LoVo (cell line): Measurements from ENCODE around the gene NPIPA7.
"Not testable (repeated sequence)": the region's sequence is repeated elsewhere in the genome, so short reads cannot be mapped to it uniquely, and the experiment has no call there.

Source experiments
- DNase-seq: peaks from one replicate; pipeline ENCODE4 v3.0.0-alpha.2; 2016; ENCODE audit warnings: low spot score

NPIPA7 gene

GRCh38 chr16:16420515-16420914 is 41.6 kb downstream of the NPIPA7 start:
- DNase-seq, result not testable (repeated sequence)

- not testable (repeated sequence) for DNase-seq
These were observed 46.2 kb downstream of the NPIPA7 start for GRCh38 chr16:16425146-16425545.

- not testable (repeated sequence) for DNase-seq
These were observed 52.2 kb downstream of the NPIPA7 start for GRCh38 chr16:16431135-16431534.

- DNase-seq, result not testable (repeated sequence)
These were observed 55.8 kb downstream of the NPIPA7 start for GRCh38 chr16:16434711-16435110.

DNA sequence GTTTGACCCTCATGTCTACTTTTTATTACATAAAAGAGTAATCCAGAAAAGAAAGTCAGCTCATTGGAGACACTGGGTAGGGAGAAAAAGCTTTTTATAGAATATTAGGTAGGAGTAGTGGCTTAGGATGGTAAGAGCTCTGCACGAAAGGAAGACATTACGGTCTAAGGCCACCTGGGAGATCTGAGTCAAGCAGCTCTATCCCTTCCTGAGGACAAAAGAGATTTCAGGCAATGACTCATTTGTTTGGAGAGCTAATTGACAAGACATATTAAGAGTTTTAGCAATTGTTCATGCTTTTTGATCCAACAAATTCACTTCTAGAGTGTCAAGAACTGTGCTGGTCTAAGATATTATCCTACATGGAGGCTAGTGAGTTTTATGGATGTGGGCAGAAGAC is 62.5 kb downstream of the NPIPA7 start:
- DNase-seq, result not testable (repeated sequence)
